HG03575 (cell line): ENCODE data around the gene C4orf17.

Experiments
- ATAC-seq: cut with Tn5 transposase; IDR thresholded peaks from one replicate; pipeline ENCODE4 v1.9.1; 2021; ENCODE audit not compliant: unreplicated experiment, insufficient number of reproducible peaks, low FRiP score; ENCODE audit errors: extremely low read depth

The C4orf17 gene

GRCh38 chr4:99591757-99592156, 80.9 kb downstream of the C4orf17 start:
- no peak for ATAC-seq
